ENCODE measurements around the gene MYLK.

The MYLK gene

DNA sequence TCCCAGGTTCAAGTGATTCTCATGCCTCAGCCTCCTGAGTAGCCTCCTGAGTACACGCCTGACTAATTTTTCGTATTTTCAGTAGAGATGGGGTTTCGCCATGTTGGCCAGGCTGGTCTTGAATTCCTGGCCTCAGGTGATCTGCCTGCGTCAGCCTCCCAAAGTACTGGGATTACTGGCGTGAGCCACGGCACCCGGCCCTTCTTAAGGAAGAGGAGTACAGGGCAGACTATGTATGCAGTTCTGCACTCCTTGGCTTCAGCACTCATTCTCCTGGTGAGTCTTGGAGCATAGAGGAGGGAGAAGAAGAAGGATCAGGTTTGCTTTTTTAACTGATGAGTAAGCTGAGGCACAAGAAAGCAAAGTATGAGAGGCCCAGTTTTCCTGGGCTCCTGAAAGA lies 199.5 kb downstream of the MYLK start:
- Histone ChIP-seq H4K20me1 (ENCODE audit: insufficient read depth, low read length) (no peaks in the 10 kb centered on the region), H3K4me2 (ENCODE audit: low read length) (no peak overlapping the region), H3K9ac (ENCODE audit: low read length) (no peak overlapping the region), H3K4me3 (ENCODE audit: low read depth, low read length, poor library complexity, severe bottlenecking) (no peak overlapping the region), H3K79me2 (ENCODE audit: insufficient read depth, low read length) (no peaks in the 10 kb centered on the region), H3K4me1 (ENCODE audit: insufficient read depth, low read length, severe bottlenecking) (no peaks in the 10 kb centered on the region), H3K9me3 (ENCODE audit: low read length) (no peaks in the 10 kb centered on the region), H3F3A (ENCODE audit: insufficient read depth, low read length) (no peaks in the 10 kb centered on the region), H3K27me3 (ENCODE audit: insufficient read depth, low read length) (no peaks in the 10 kb centered on the region), H3K36me3 (ENCODE audit: insufficient read depth, low read length) (no peaks in the 10 kb centered on the region), H3K9me2 (ENCODE audit: low read depth, low read length) (no peaks in the 10 kb centered on the region), H2AFZ (ENCODE audit: low read length) (no peak overlapping the region), H3K27ac (ENCODE audit: low read depth, low read length, poor library complexity, severe bottlenecking) (no peak overlapping the region)
- no peak for TF ChIP-seq EZH2 (IDR thresholded peaks at IDR 0.05; ENCODE audit: borderline replicate concordance, low read length)
- TF ChIP-seq, protein P1, sequence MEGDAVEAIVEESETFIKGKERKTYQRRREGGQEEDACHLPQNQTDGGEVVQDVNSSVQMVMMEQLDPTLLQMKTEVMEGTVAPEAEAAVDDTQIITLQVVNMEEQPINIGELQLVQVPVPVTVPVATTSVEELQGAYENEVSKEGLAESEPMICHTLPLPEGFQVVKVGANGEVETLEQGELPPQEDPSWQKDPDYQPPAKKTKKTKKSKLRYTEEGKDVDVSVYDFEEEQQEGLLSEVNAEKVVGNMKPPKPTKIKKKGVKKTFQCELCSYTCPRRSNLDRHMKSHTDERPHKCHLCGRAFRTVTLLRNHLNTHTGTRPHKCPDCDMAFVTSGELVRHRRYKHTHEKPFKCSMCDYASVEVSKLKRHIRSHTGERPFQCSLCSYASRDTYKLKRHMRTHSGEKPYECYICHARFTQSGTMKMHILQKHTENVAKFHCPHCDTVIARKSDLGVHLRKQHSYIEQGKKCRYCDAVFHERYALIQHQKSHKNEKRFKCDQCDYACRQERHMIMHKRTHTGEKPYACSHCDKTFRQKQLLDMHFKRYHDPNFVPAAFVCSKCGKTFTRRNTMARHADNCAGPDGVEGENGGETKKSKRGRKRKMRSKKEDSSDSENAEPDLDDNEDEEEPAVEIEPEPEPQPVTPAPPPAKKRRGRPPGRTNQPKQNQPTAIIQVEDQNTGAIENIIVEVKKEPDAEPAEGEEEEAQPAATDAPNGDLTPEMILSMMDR (IDR thresholded peaks at IDR 0.05; ENCODE audit: low read length), result no peak

DNA sequence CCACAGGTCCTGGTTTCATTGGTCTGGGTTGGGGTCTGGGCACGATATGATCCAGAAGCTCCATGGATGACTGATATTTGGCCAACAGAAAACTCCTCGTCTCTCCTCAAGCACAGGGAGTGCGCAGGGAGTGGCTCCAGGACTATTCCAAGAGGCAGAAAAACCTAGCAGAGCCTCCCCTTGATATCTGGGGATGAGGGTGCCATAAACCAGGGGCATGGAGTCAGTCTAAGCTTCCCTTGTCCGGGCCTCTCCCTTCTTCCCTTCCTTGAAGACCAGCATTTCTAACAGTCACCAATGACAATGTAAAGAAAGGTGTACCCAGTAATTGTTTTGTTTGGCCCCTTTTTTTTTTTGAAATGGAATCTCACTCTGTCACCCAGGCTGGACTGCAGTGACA lies 199.9 kb downstream of the MYLK start:
- Histone ChIP-seq H3F3A (ENCODE audit: insufficient read depth, low read length) (no peaks in the 10 kb centered on the region), H3K9ac (ENCODE audit: low read length) (no peak overlapping the region), H3K4me2 (ENCODE audit: low read length) (no peak overlapping the region), H2AFZ (ENCODE audit: low read length) (no peak overlapping the region), H3K4me1 (ENCODE audit: insufficient read depth, low read length, severe bottlenecking) (no peaks in the 10 kb centered on the region), H3K9me2 (ENCODE audit: low read depth, low read length) (no peaks in the 10 kb centered on the region), H4K20me1 (ENCODE audit: insufficient read depth, low read length) (no peaks in the 10 kb centered on the region), H3K27me3 (ENCODE audit: insufficient read depth, low read length) (no peaks in the 10 kb centered on the region), H3K36me3 (ENCODE audit: insufficient read depth, low read length) (no peaks in the 10 kb centered on the region), H3K27ac (ENCODE audit: low read depth, low read length, poor library complexity, severe bottlenecking) (no peak overlapping the region), H3K9me3 (ENCODE audit: low read length) (no peaks in the 10 kb centered on the region), H3K79me2 (ENCODE audit: insufficient read depth, low read length) (no peaks in the 10 kb centered on the region), H3K4me3 (ENCODE audit: low read depth, low read length, poor library complexity, severe bottlenecking) (no peak overlapping the region)
- TF ChIP-seq EZH2 (IDR thresholded peaks at IDR 0.05; ENCODE audit: borderline replicate concordance, low read length), result no peak
- TF ChIP-seq, protein P1 (IDR thresholded peaks at IDR 0.05; ENCODE audit: low read length), result no peak

DNA sequence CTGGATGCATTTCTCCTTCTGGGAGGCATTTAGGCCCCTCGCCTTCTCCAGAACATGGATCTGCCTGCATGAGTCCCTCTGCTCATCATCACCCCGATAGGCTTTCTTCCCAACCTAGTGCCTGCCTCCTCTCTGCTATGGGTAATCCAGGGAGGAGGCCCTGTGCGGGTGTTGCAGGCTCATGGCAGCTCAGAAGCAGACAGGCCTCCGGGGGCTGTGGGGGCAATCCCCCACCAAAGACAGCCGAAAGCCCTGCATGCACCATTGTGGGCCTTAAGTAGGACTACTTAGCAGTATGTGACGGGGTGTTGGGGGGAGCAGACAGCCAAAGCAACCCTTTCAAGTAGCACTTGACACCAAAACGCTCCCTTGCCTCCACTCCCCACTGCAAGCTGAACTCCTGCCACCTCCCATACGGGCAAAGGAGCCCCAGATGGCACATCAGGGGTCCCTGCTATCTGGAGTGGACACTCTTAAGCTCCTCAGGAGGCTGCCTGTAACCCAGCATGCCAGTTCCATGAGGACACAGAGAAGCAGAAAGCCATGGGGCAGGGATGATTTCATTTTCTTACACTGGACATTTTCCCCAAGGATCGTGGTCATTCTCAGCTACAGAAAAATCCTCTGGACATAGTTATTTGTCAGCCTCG lies 200.5 kb downstream of the MYLK start:
- Histone ChIP-seq H3F3A (ENCODE audit: insufficient read depth, low read length) (no peaks in the 10 kb centered on the region), H3K27ac (ENCODE audit: low read depth, low read length, poor library complexity, severe bottlenecking) (no peak overlapping the region), H3K27me3 (ENCODE audit: insufficient read depth, low read length) (no peaks in the 10 kb centered on the region), H4K20me1 (ENCODE audit: insufficient read depth, low read length) (no peaks in the 10 kb centered on the region), H3K9me3 (ENCODE audit: low read length) (no peaks in the 10 kb centered on the region), H3K36me3 (ENCODE audit: insufficient read depth, low read length) (no peaks in the 10 kb centered on the region), H3K4me2 (ENCODE audit: low read length) (no peak overlapping the region), H3K9ac (ENCODE audit: low read length) (no peak overlapping the region), H3K79me2 (ENCODE audit: insufficient read depth, low read length) (no peaks in the 10 kb centered on the region), H2AFZ (ENCODE audit: low read length) (no peak overlapping the region), H3K4me3 (ENCODE audit: low read depth, low read length, poor library complexity, severe bottlenecking) (no peak overlapping the region), H3K4me1 (ENCODE audit: insufficient read depth, low read length, severe bottlenecking) (no peaks in the 10 kb centered on the region), H3K9me2 (ENCODE audit: low read depth, low read length) (no peaks in the 10 kb centered on the region)
- TF ChIP-seq EZH2 (IDR thresholded peaks at IDR 0.05; ENCODE audit: borderline replicate concordance, low read length), result no peak

All from OCI-LY1 (cell line).